GM18907 (cell line): ENCODE data around the gene AGFG2.

ENCODE experiments used
- ATAC-seq: cut with Tn5 transposase; IDR thresholded peaks from one replicate; pipeline ENCODE4 v1.9.1; 2021; ENCODE audit warnings: mild to moderate bottlenecking, moderate library complexity; ENCODE audit not compliant: unreplicated experiment

Gene AGFG2

DNA sequence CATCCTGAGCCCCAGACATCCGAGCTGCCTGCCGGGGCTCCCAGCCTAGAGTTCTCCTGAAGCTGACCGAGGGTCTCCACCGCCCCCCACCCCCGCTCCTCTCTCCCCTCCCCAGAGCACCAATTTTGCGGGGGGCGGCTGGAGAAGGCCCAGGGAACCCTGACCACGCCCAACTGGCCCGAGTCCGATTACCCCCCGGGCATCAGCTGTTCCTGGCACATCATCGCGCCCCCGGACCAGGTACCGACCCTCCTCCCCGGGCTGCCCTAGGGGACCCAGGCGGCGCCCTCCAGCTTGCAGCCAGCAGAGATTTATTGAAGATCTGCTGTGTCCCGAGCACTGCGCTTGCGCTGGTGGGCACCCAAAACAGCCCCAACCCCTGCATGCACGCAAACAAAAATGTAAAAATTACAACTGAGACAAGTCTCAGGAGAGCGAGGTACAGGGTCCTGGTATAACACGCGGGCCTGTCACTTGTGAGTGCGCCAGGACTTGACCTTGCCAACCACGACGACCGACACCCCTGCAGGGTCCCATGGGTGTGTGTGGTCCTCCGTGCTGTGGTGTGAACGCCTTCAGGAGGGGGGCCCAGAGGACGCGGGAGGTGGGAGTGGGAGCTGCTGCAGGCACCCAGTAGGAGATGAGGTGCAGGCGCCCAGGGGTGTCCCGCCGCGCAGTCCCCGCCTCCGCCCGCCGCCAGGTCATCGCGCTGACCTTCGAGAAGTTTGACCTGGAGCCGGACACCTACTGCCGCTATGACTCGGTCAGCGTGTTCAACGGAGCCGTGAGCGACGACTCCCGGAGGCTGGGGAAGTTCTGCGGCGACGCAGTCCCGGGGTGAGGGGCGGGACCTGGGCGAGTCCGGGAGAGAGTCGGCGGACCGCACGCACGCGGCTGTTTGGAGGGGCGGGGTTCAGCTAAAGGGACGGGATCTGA is 66.2 kb downstream of the AGFG2 start:
- no peak for ATAC-seq

GRCh38 chr7:100606313-100606712 is 67.3 kb downstream of the AGFG2 start:
- ATAC-seq, result no peak

- no peak for ATAC-seq
Measured at GRCh38 chr7:100607111-100607510, 68.1 kb downstream of the AGFG2 start.

GRCh38 chr7:100609958-100610357 is 71.0 kb downstream of the AGFG2 start:
- ATAC-seq, result no peak

GRCh38 chr7:100611983-100612729 is 73.2 kb downstream of the AGFG2 start, which contains the start of gene MOSPD3:
MOSPD3 (plus strand) TSS chr7:100612540; CDS start chr7:100612792, 252 bp downstream.
- ATAC-seq, result peak; percentile 89

- no peak for ATAC-seq
Measured at GRCh38 chr7:100612730-100613390, 73.9 kb downstream of the AGFG2 start.

GRCh38 chr7:100613412-100614175 is 74.6 kb downstream of the AGFG2 start:
- ATAC-seq, result no peak

DNA sequence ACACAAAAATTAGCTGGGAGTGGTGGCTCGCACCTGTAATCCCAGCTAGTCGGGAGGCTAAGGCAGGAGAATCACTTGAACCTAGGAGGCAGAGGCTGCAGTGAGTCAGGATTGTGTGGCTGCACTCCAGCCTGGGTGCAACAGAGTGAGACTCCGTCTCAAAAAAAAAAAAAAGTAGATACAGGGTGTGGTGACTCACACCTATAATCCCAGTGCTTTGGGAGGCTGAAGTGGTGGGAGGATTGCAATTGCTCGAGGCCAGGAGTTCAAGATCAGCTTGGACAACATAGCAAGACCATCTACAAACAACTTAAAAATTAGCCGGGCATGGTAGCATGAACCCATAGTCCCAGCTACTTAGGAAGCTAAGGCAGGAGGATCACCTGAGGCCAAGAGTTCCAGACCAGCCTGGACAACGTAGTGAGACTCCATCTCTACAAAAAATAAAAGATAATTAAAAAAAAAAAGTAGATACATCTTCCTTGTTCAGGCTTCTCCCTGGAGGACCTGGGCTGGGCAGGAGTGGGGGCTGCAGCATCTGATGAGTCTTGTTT is 75.4 kb downstream of the AGFG2 start:
- no peak for ATAC-seq
